GM19395 (cell line): ENCODE measurements around the gene MGAT3.

Source experiments
- ATAC-seq: cut with Tn5 transposase; IDR thresholded peaks from one replicate; pipeline ENCODE4 v1.9.1; 2021; ENCODE audit warnings: mild to moderate bottlenecking, moderate library complexity; ENCODE audit not compliant: unreplicated experiment

The MGAT3 gene

DNA sequence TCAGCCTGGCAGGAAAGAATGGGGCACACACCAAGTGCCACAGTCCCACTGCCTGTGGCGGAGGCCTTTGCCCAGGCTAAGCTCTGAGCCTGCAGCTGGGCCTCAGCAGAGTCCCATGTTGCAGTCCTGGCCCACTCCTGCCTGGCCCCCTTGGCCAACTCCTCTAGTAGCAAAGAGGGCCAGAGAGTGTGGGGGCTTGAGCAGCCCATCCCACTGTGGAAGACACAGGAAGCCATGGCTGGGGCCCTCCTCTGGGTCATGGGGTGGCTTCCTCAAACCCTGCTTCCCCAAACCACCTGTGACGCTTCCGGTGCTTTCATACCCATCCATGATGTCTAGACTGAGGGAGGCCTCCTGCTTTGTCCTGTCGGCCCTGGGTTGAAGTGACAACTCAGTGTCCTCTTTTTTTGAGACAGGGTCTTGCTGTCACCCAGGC, 69.9 kb downstream of the MGAT3 start:
- no peak for ATAC-seq

DNA sequence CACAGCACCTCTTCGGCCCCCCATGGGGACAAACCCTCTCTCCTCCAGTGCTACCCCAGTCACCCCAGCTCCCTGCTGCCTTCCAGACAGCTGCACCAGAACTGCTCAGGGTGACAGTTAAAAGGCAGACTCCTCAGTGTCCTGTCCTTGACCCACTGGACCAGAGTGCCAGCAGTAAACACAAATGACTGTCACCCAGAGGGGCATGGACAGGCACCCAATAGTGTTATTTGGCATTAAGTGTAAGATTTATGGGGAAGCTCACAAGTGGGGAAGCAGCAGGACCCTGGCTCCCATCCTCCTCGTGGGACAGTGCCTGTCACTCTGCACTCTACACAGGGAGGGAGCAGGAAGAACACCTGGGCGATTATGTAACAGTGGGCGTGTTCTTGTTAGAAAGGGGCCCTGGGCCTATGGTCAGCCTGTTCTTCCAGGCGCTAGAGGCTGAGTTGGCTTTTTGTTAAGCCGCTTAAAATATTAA, 70.7 kb downstream of the MGAT3 start:
- no peak for ATAC-seq

DNA sequence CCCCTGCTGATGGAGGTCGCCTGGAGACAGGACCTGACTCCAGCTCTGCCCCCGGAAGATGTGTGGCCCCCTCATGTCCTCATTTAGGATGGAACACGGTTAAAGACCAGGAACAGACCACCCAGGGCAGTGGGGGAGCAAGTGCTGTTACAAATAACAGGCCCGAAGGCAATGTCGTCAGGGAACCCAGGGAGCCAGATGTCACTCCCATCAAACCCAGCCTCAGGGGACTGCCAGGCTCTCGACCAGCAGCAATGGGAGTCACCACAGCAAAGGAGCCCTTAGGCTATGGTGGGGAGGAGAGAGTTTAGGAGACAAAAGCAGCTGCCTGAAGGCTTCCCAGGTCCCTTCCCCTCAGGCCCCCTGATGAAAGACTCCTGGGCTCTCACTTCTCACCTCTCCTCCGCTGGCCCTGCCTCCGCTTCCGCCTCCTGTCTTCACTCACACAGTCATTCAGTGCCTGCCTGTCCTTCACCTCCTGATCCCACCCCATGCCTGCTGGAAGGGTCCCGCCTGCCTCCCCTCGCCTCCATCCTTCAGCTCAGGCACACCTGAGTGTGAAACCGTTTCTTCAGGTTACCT, 71.4 kb downstream of the MGAT3 start:
- no peak for ATAC-seq

DNA sequence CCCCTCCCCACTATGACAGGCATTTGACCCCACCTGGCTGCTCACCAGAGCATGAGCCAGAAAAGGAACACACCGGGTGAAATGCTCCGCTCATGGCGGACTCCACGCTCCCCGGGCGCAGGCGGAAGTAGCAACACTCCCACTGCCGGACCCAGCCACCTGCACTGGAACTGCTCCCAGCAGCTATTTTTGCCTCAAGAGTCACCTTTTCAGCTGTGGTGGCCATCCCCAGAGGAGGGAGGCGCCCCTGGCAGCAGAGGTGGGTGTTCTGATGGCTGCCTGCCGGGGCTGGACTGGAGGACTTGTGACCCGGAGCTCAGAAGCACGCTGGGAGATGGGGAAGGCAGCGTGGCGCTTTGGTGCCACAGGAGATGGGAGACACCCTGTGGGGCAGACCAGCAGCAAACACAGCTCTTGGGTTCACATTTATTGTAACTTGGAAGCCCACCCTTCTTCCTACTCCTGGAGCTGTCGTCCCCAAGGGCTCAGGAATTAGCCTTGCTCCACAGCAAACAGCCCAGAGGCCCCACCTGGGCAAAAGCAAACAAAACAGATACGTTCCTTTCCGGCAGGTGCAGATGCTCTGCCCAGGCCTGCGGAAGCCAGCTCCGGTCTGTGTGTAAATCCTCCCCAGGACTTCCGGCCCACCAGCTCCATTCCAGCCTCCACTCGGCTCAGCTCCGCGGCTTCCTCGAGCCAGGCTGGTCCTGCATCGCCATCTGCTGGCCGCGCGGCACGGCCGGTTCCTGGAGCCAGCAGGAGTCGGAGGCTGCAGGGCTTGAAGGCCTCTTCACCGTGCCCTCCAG, 72.1 kb downstream of the MGAT3 start:
- no peak for ATAC-seq

DNA sequence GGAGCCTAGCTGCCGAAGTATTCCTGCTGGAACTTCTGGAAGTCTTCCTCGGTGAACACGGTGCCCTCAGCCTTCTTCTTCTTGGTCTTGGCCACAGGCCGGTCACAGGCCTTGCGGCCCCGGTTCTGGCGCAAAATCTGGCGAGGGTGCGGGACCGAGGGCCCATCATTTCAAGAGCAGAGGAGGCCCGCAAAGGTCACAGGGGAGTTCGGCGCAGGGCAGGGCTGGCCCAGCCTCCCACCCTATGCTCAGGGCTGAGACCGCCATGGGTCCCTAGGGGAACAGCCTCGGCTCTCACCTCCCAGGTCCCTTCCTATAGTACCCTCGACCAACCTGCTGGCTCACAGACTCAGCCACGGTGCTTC, 72.7 kb downstream of the MGAT3 start:
- ATAC-seq, result no peak

DNA sequence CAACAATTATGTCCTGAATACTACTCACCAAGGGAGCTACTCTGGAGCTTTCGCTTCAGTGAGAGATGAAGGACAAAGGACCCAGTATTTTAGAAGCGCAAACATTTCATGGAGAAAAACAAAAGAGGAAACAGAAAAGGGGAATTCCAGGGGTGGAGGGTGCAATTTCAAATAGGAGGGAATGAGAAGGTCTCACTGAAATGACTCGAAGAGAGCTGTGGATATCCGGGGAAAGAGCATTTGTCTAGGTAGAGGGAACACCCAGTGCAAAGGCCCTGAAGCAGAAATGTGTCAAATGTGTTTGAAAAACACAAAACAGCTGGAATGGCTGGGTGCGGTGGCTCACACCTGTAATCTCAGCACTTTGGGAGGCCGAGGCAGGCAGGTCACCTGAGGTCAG, 73.3 kb downstream of the MGAT3 start:
- ATAC-seq, result no peak

DNA sequence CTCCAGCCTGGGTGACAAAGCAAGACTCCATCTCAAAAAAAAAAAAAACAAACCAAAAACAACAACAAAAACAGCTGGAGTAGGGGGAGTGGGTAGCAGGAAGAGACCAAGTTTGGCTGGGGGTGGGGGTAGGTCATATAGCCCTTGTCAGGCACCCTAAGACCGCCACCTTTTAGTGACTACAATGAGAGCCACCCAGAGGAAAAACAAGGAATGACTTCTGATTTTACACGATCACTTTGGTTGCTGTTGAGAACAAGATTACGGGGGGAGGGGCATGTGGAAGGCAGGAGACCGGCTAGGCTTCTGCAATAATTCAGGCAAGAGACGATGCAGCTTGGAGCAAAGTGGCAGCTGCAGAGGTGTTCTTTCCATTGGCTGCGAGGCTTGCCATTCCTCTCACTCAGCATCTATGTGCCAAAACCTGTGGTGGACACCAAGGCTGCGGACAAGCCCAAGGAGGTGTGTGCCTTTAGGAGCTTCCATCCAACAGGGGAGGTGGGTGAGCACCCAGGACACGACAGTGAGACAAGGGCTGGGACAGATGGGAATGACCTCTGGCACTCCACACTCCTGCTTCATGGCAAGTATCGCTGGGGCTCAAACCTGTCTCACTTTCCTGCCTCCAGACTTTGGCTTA, 74.0 kb downstream of the MGAT3 start:
- ATAC-seq, result no peak

DNA sequence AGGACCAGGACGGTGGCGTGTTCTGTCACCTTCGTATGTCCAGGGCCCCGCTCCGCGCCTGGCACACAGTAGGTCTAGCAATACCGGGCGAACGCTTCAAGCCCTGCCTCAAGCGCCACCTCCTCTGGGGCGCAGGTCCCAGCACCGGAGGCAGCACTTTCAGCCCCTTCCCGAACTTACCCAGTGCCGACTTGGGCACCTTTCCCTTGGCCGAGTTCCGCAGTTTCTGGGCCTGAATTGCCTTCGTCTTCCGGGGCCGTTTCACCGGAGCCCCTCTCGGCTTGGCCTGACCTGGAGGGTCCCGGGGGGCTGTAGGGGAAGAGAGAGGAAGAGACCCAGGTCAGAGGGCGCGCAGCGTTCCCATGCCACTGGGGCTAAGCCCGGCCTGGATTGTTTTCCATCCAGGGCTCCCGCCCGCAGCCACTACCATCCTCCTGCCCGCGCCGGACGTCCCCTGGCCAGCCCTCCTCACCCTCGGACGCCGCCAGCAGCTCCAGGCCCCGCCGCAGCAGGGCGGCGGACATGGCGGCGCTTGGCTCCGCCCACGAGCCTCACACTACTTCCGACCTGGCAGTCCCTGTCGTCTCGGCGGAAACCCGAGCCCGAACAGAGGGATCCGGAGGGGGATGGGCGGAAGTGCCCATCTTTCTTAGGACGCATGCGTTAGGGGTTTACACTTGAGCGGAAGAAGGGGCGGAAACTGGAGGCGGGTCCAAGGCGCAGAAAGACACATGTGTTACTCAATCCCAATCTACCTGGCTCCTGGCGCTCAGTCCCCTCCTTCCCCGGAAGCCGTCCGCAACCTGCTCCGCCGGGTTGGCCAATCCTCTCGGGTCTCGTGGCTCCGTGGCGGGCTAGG, 75.6 kb downstream of the MGAT3 start, which contains the start of gene RPS19BP1:
Gene RPS19BP1 (minus strand): TSS at position 534 of the 859 bp plus-strand sequence. CDS start 10 bp downstream, at position 524.
- ATAC-seq, result peak; percentile 76

DNA sequence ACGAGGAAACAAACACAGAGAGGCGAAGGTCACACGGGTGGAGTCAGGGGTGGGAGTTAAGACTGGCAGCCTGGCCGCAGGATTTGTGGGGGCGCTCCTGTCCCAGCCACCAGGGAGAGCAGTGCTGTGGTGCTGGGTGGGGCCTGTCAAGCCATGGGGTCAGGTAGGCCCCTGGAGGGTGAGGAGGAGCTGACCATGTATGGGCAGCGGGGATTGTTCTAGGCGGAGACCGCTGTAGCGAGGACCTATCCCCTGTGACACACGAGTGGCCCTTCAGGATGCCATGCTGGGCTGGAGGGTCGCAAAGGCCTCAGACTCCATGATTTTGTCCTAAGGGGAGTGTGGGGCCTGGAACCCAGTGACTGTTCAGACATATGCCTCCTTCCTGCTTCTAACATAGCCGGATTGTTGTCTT, 77.3 kb downstream of the MGAT3 start:
- no peak for ATAC-seq

DNA sequence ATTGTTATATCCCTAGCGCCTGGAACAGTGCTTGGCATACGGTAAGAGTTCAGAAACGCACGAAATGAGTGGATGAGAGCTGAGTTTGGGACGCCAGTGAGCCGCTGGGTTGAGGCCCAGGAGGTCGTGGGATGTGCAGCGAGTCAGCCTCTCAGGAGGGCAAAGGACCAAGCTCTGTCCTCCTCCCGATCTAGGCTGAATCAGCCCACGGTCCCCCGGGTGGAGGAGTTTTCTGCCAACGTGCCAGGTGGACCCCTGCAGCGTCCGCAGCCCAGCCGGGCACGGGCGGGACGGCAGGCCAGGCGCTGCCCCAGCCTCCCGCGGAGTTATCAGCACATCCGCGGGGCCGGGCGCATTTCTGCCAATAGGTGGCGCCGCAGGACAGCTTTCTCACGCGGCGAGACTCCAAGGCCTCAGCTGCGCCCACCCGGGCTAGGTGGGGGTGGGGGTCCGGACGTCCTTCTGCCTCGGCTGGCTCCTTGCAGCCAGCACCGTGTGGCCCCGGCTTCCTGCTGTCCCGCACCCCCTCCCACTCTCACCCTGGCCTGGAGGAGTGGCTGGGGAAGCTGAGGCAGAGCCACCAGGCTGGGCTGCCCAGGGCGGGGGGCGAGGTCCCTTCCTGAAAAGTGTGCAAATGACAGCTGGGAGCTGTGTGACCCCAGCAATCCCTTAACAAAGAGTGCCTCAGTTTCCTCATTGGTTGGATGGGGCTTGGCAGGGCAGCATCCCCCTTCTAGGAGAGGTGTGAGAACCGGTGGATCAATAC, 78.0 kb downstream of the MGAT3 start:
- no peak for ATAC-seq

DNA sequence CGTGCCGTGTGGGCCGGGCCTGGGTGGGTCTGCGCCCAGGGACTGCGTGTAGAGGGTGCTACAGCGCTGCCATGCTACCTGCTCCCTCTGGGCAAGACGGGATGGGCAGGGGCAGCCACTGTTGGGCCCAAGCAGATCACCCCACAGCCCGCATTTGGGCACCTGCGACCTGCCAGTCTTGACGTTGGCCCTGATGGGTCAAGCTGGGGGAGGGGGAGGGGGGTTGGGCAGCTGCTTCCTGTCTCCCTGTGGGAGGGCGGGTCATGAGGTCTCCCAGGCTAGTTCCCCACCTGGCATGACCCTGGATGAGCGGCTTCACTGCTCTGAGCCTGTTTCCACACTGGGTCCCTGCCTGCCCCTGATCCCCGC, 78.5 kb downstream of the MGAT3 start:
- no peak for ATAC-seq

DNA sequence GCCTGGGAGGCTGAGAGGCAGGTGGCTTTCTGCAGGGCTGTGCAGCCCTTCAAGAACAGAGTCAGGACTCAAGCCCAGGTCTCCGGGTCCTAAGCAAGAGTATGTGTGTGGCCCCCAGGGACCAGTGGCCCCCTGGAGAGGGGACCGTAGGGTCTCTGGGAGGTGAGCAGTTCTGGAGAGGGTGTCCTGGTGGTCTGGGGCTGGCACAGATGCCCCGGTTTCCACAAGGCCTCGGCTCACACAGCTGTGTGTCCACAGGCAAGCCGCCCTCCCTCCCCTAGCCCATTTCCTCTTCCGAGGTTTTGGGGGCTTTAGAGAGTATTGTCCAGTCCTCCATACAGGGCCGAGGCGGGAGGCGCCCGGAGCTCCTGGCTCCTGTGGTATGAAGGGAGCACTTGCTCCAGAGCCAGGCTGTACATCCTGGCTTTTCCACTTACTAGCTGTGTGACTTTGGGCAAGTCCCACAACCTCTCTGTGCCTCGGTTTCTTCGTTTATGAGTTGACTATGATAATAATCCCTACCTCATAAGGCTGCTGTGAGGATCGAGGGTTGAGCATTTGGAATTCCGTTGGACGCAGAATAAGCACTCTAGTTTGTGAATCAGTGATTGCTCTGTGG, 79.1 kb downstream of the MGAT3 start:
- ATAC-seq, result no peak

DNA sequence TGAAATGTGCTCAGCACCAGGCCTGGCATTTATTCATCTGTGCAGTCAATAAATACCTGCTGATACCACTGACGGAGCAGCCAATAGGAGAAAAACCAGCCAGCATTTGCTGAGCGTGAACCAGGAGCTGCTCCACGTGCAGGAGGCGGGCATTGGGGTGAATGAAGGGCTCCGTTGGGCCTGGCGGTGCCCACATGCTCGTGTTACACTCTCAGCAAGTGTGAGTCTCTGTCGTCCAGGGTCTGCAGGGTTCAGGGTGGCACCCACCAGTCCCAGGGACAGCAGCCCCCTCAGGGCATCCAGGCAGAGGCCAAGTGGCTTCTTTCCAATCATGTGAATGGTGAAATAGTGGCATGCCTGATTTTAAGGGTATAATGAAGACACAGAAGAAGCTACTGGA, 79.9 kb downstream of the MGAT3 start:
- no peak for ATAC-seq

DNA sequence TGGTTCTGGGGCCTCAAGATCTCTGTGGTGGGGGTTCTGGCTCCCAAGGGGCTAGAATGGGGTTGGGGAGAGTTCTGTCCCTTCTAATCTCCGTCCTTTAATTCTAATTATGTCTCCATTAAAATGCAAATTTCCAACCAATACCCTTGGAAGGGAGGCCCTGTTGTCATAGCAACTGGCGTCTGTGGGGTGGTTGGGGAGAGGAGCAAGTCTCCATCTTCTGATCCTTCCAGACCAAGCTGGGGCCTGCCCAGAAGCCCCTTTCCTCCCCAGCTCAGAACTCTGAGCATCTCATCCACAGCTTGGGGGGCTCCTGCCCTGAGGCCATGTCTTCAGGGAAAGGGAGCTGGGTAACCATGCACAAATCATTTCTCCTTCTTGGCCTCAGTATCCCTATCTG, 81.2 kb downstream of the MGAT3 start:
- ATAC-seq, result no peak
